Ectodermal cell (in vitro differentiated cells): ENCODE data around the gene ITGA11.

Source experiments
- H3K27ac ChIP-seq: 2 replicates; pipeline ENCODE4 v1.7.0; 2013; ENCODE audit warnings: mild to moderate bottlenecking, low read depth, low read length; ENCODE audit not compliant: insufficient read depth, poor library complexity, severe bottlenecking
- H3K27me3 ChIP-seq: 2 replicates; pipeline ENCODE4 v1.7.0; 2013; ENCODE audit warnings: mild to moderate bottlenecking, low read length; ENCODE audit not compliant: insufficient read depth, control insufficient read depth, poor library complexity, severe bottlenecking
- H3K36me3 ChIP-seq: one replicate; pipeline ENCODE4 v1.7.0; 2013; ENCODE audit warnings: low read length; ENCODE audit not compliant: control insufficient read depth, insufficient read depth
- H3K4me1 ChIP-seq: one replicate; pipeline ENCODE4 v1.7.0; 2013; ENCODE audit warnings: low read length; ENCODE audit not compliant: control insufficient read depth, insufficient read depth
- H3K4me3 ChIP-seq: 2 replicates; pipeline ENCODE4 v1.7.0; 2013; ENCODE audit warnings: low read depth, low read length, control low read depth; ENCODE audit not compliant: insufficient read depth
- H3K9me3 ChIP-seq: 2 replicates; pipeline ENCODE4 v1.7.0; 2013; ENCODE audit warnings: mild to moderate bottlenecking, low read length, moderate library complexity; ENCODE audit not compliant: control insufficient read depth
- WGBS, 2 experiments: methylation state at CpG; one replicate each; pipeline ENCODE4 v1.1.7; 2013; ENCODE audit warnings: missing lambda C conversion rate in 2 of 2; 5-methylcytosine and 5-hydroxymethylcytosine counted together

The ITGA11 gene

GRCh38 chr15:68303560-68304436, 128.2 kb downstream of the ITGA11 start:
- WGBS, 2 experiments = 84% methylated on average over 15 of the region's 15 CpGs
- Histone ChIP-seq H3K27me3 (no peaks in the 10 kb centered on the region), H3K4me1 (peaks cover 13% of the 10 kb centered on the region), H3K9me3 (no peaks in the 10 kb centered on the region), H3K4me3 (no peak overlapping the region), H3K36me3 (no peaks in the 10 kb centered on the region), H3K27ac (no peak overlapping the region)

- Histone ChIP-seq H3K4me3 (no peak overlapping the region), H3K4me1 (peaks cover 13% of the 10 kb centered on the region), H3K27ac (no peak overlapping the region), H3K9me3 (no peaks in the 10 kb centered on the region), H3K27me3 (no peaks in the 10 kb centered on the region), H3K36me3 (no peaks in the 10 kb centered on the region)
- 81 to 91% methylated on average over 2 of the region's 2 CpGs for WGBS, 2 experiments
These were observed 128.8 kb downstream of the ITGA11 start for GRCh38 chr15:68303134-68303533.

- H3K9me3 ChIP-seq = no peaks in the 10 kb centered on the region
- no peak overlapping the region for H3K4me3 ChIP-seq
- H3K36me3 ChIP-seq = no peaks in the 10 kb centered on the region
- 93 to 95% methylated on average over 6 of the region's 6 CpGs for WGBS, 2 experiments
- H3K4me1 ChIP-seq = peaks cover 13% of the 10 kb centered on the region
- H3K27me3 ChIP-seq = no peaks in the 10 kb centered on the region
- no peak overlapping the region for H3K27ac ChIP-seq
These were observed 129.2 kb downstream of the ITGA11 start for GRCh38 chr15:68302729-68303128.

DNA sequence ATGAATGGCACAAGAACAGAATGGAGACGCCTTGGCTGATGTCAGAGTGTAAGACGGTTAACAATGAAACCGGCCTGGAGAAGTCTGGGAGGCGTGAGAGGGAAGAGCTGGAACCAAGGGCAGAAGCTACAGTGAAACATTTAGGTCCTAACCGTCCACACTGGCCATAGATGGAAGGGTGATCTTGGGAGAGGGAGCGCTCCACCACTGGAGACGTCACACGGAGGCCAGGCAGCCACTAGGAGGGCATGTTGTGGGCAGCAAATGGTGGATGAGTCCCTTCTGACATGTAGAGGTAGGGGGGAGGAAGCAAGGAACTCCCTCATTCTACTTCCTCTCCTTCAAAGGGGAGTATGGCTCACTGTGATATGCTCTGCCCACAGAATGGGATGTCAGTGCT, 130.7 kb downstream of the ITGA11 start:
- peaks cover 5% of the 10 kb centered on the region for H3K4me1 ChIP-seq
- WGBS, 2 experiments = 92% methylated on average over 8 of the region's 8 CpGs
- H3K9me3 ChIP-seq = no peaks in the 10 kb centered on the region
- H3K27ac ChIP-seq = no peak overlapping the region
- H3K36me3 ChIP-seq = no peaks in the 10 kb centered on the region
- H3K27me3 ChIP-seq = no peaks in the 10 kb centered on the region
- no peak overlapping the region for H3K4me3 ChIP-seq

GRCh38 chr15:68300115-68300940, 131.6 kb downstream of the ITGA11 start:
- Histone ChIP-seq H3K9me3 (no peaks in the 10 kb centered on the region), H3K4me1 (peaks cover 5% of the 10 kb centered on the region), H3K27ac (no peak overlapping the region), H3K27me3 (no peaks in the 10 kb centered on the region), H3K4me3 (no peak overlapping the region), H3K36me3 (no peaks in the 10 kb centered on the region)
- 91 to 96% methylated on average over 6 of the region's 6 CpGs for WGBS, 2 experiments

DNA sequence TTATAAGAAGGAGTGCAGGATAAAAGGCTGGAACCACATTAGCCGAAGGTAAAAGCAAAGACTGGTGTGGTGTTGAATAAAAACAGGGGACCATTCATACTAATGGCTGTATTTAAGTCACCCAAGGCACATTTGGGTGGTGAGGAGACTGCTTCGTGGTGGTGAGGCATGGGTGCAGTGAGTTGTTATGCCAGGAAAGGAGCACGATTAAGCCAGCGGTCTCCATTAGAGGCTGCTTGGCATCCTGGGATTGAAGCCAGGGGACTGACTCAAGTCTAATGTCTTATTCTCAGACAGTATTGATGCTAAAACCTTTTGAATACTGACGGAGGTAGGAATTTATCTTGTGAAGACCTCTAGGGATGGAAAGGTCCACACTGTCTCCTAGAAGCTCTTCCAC, 132.5 kb downstream of the ITGA11 start:
- Histone ChIP-seq H3K4me1 (peaks cover 5% of the 10 kb centered on the region), H3K36me3 (no peaks in the 10 kb centered on the region), H3K27ac (no peak overlapping the region), H3K9me3 (no peaks in the 10 kb centered on the region), H3K4me3 (no peak overlapping the region), H3K27me3 (no peaks in the 10 kb centered on the region)
- WGBS, 2 experiments = 94 to 97% methylated on average over 5 of the region's 5 CpGs

- no peak overlapping the region for H3K4me3 ChIP-seq
- no peaks in the 10 kb centered on the region for H3K27me3 ChIP-seq
- H3K36me3 ChIP-seq = no peaks in the 10 kb centered on the region
- peaks cover 5% of the 10 kb centered on the region for H3K4me1 ChIP-seq
- H3K27ac ChIP-seq = no peak overlapping the region
- WGBS, 2 experiments = 94 to 97% methylated on average over 6 of the region's 6 CpGs
- no peaks in the 10 kb centered on the region for H3K9me3 ChIP-seq
These were observed 133.0 kb downstream of the ITGA11 start for GRCh38 chr15:68298882-68299381.

- Histone ChIP-seq H3K4me3 (no peak overlapping the region), H3K36me3 (no peaks in the 10 kb centered on the region), H3K27me3 (no peaks in the 10 kb centered on the region), H3K9me3 (no peaks in the 10 kb centered on the region), H3K4me1 (peaks cover 2% of the 10 kb centered on the region), H3K27ac (no peak overlapping the region)
- 93 to 94% methylated on average over 3 of the region's 3 CpGs for WGBS, 2 experiments
These were observed 133.6 kb downstream of the ITGA11 start for GRCh38 chr15:68298336-68298735.

- 90 to 97% methylated on average over 4 of the region's 4 CpGs for WGBS, 2 experiments
- Histone ChIP-seq H3K27ac (no peak overlapping the region), H3K36me3 (peaks cover 10% of the 10 kb centered on the region)
These were observed 136.8 kb downstream of the ITGA11 start for GRCh38 chr15:68295014-68295805.

More at GRCh38 chr15:68295014-68295805, 136.8 kb downstream of the ITGA11 start:
- Histone ChIP-seq H3K27me3 (no peaks in the 10 kb centered on the region), H3K4me1 (no peaks in the 10 kb centered on the region), H3K4me3 (no peak overlapping the region), H3K9me3 (no peaks in the 10 kb centered on the region)
